ENCODE data around the gene RBM38.

GRCh38 chr20:57393321-57394120 lies 2.3 kb downstream of the RBM38 start:
- TF ChIP-seq NCOA1 (CRISPR knock-in tag; IDR thresholded peaks at IDR 0.05) (no peak), PREB (CRISPR knock-in tag; IDR thresholded peaks at IDR 0.05) (no peak), ZNF720 (CRISPR knock-in tag; IDR thresholded peaks at IDR 0.05) (no peak), CTCF (CRISPR knock-in tag; IDR thresholded peaks at IDR 0.05) (no peak), ZNF572 (CRISPR knock-in tag; IDR thresholded peaks at IDR 0.05) (no peak), HDAC6 (IDR thresholded peaks at IDR 0.05; ENCODE audit: low read depth, low read length) (no peak), ZNF678 (CRISPR knock-in tag; IDR thresholded peaks at IDR 0.05) (no peak), PLSCR1 (CRISPR knock-in tag; IDR thresholded peaks at IDR 0.05; ENCODE audit: borderline replicate concordance) (no peak), ZNF468 (CRISPR knock-in tag; IDR thresholded peaks at IDR 0.05) (no peak)
- TF ChIP-seq, protein P1, sequence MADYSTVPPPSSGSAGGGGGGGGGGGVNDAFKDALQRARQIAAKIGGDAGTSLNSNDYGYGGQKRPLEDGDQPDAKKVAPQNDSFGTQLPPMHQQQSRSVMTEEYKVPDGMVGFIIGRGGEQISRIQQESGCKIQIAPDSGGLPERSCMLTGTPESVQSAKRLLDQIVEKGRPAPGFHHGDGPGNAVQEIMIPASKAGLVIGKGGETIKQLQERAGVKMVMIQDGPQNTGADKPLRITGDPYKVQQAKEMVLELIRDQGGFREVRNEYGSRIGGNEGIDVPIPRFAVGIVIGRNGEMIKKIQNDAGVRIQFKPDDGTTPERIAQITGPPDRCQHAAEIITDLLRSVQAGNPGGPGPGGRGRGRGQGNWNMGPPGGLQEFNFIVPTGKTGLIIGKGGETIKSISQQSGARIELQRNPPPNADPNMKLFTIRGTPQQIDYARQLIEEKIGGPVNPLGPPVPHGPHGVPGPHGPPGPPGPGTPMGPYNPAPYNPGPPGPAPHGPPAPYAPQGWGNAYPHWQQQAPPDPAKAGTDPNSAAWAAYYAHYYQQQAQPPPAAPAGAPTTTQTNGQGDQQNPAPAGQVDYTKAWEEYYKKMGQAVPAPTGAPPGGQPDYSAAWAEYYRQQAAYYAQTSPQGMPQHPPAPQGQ (CRISPR knock-in tag; IDR thresholded peaks at IDR 0.05; ENCODE audit: borderline replicate concordance): no peak
- TF ChIP-seq, protein P2, sequence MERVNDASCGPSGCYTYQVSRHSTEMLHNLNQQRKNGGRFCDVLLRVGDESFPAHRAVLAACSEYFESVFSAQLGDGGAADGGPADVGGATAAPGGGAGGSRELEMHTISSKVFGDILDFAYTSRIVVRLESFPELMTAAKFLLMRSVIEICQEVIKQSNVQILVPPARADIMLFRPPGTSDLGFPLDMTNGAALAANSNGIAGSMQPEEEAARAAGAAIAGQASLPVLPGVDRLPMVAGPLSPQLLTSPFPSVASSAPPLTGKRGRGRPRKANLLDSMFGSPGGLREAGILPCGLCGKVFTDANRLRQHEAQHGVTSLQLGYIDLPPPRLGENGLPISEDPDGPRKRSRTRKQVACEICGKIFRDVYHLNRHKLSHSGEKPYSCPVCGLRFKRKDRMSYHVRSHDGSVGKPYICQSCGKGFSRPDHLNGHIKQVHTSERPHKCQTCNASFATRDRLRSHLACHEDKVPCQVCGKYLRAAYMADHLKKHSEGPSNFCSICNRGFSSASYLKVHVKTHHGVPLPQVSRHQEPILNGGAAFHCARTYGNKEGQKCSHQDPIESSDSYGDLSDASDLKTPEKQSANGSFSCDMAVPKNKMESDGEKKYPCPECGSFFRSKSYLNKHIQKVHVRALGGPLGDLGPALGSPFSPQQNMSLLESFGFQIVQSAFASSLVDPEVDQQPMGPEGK (CRISPR knock-in tag; IDR thresholded peaks at IDR 0.05): no peak
